Smooth muscle cell (in vitro differentiated cells): ENCODE data around the gene NHERF1. TPM values are rescaled to one million over a fixed set of nuclear protein-coding genes. Genes with fewer than 3 reads are reported as not detected.

Source experiments
- DNase-seq: peaks from one replicate; lab custom pipeline; 2025; ENCODE audit not compliant: unreplicated experiment; lab: John Stamatoyannopoulos, UW
- H2AFZ ChIP-seq: fragments of 200-600 bp; sonication (generic); 2 replicates; pipeline ENCODE4 v1.6.0; 2016; ENCODE audit warnings: antibody characterized with exemption, low read depth, mild to moderate bottlenecking
- H3F3A ChIP-seq: fragments of 200-600 bp; sonication (generic); 2 replicates; pipeline ENCODE4 v1.6.0; 2017; ENCODE audit warnings: antibody characterized with exemption, low read depth
- H3K27ac ChIP-seq: fragments of 200-600 bp; sonication (generic); 2 replicates; pipeline ENCODE4 v1.5.1; 2016; ENCODE audit warnings: low read depth, mild to moderate bottlenecking
- H3K27me3 ChIP-seq: fragments of 200-600 bp; sonication (generic); 2 replicates; pipeline ENCODE4 v1.6.1; 2016; ENCODE audit warnings: low read depth, mild to moderate bottlenecking
- H3K36me3 ChIP-seq: fragments of 200-600 bp; sonication (generic); 2 replicates; pipeline ENCODE4 v1.5.1; 2016; ENCODE audit warnings: low read depth
- H3K4me1 ChIP-seq: fragments of 200-600 bp; sonication (generic); 2 replicates; pipeline ENCODE4 v1.5.1; 2016; ENCODE audit warnings: low read depth
- H3K4me2 ChIP-seq: fragments of 200-600 bp; sonication (generic); 2 replicates; pipeline ENCODE4 v1.6.0; 2016; ENCODE audit warnings: mild to moderate bottlenecking
- H3K4me3 ChIP-seq: fragments of 200-600 bp; sonication (generic); 2 replicates; pipeline ENCODE4 v1.5.1; 2016; ENCODE audit warnings: mild to moderate bottlenecking
- H3K79me2 ChIP-seq: fragments of 200-600 bp; sonication (generic); 2 replicates; pipeline ENCODE4 v1.6.0; 2016; ENCODE audit warnings: low read depth, mild to moderate bottlenecking
- H3K9ac ChIP-seq: fragments of 200-600 bp; sonication (generic); 2 replicates; pipeline ENCODE4 v1.6.0; 2016; ENCODE audit warnings: low read depth
- H3K9me3 ChIP-seq: fragments of 200-600 bp; sonication (generic); replicated peaks from 2 replicates; pipeline ENCODE4 v1.5.1; 2016; ENCODE audit warnings: low read depth
- H4K20me1 ChIP-seq: fragments of 200-600 bp; sonication (generic); 2 replicates; pipeline ENCODE4 v1.6.0; 2016; ENCODE audit warnings: low read depth
- CTCF ChIP-seq: fragments of 200-600 bp; sonication (generic); IDR thresholded peaks from 2 replicates; pipeline ENCODE4 v1.5.1; 2017; ENCODE audit warnings: borderline replicate concordance, mild to moderate bottlenecking, antibody characterized with exemption; ENCODE audit not compliant: insufficient read depth, poor library complexity, severe bottlenecking
- WGBS: methylation state at CpG from one replicate; pipeline ENCODE4 v1.1.7; 2016; ENCODE audit warnings: low lambda C conversion rate; 5-methylcytosine and 5-hydroxymethylcytosine counted together
- polyA plus RNA-seq: library from polyadenylated mRNA; unstranded; fragments of >200 nt; fragmentation: Nextera tagmentation; extraction: Ambion mirVana; gene quantifications from 2 replicates; pipeline ENCODE4 v1.2.1, GENCODE V29; 2016
- total RNA-seq: library from RNA; depleted of rRNA; stranded (reverse); fragments of >200 nt; gene quantifications from 2 replicates; pipeline ENCODE4 v1.2.3, GENCODE V29; 2014

NHERF1 gene
- total and polyA plus RNA-seq, 2 experiments from 2014 or later: 23.2 to 31.9 TPM

- no peak for DNase-seq
- peaks cover 16% of the 10 kb centered on the region for H4K20me1 ChIP-seq
- H3K4me1 ChIP-seq: peaks cover 15% of the 10 kb centered on the region
- no peaks in the 10 kb centered on the region for H3K9me3 ChIP-seq
- H3F3A ChIP-seq: no peaks in the 10 kb centered on the region
- H3K4me3 ChIP-seq: no peak overlapping the region
- H3K4me2 ChIP-seq: no peak overlapping the region
- no peak overlapping the region for H3K27ac ChIP-seq
- WGBS: 57% methylated on average over 5 of the region's 5 CpGs
- no peaks in the 10 kb centered on the region for H3K36me3 ChIP-seq
- H3K27me3 ChIP-seq: no peaks in the 10 kb centered on the region
- no peak overlapping the region for H3K9ac ChIP-seq
- H2AFZ ChIP-seq: no peak overlapping the region
- H3K79me2 ChIP-seq: peaks cover 32% of the 10 kb centered on the region
- TF ChIP-seq CTCF: no peak
Observed at GRCh38 chr17:74778960-74779359, 30.5 kb downstream of the NHERF1 start.

DNA sequence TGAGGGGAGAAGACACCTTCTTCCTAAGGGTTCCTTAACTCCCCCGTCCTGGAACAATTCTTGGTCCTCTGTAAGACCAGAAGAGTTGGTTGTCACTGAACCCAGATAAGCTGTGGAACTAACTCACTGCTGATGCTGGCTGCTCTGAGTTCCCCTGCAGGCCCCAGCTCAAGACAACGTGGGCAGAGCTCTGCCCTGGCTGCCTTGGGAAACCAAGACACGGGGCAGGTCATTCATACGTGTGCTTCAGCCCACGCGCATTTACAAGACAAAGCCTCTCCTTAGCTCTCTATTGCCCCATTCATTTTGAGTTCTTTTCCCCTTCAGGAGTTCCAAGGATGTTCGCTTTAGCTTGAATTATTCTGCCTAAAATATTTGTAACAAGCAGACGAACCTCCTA lies 31.1 kb downstream of the NHERF1 start:
- H3K9me3 ChIP-seq: no peaks in the 10 kb centered on the region
- 82% methylated on average over 8 of the region's 8 CpGs for WGBS
- DNase-seq: no peak
- no peak overlapping the region for H2AFZ ChIP-seq
- peaks cover 32% of the 10 kb centered on the region for H3K79me2 ChIP-seq
- H3K27ac ChIP-seq: no peak overlapping the region
- H3K9ac ChIP-seq: no peak overlapping the region
- no peaks in the 10 kb centered on the region for H3K36me3 ChIP-seq
- no peak overlapping the region for H3K4me3 ChIP-seq
- no peaks in the 10 kb centered on the region for H3F3A ChIP-seq
- no peak overlapping the region for H3K4me2 ChIP-seq
- H3K27me3 ChIP-seq: no peaks in the 10 kb centered on the region
- no peak for TF ChIP-seq CTCF
- H4K20me1 ChIP-seq: peaks cover 17% of the 10 kb centered on the region
- peaks cover 15% of the 10 kb centered on the region for H3K4me1 ChIP-seq

- WGBS: 91% methylated on average over 11 of the region's 11 CpGs
Observed at GRCh38 chr17:74779948-74780400, 31.5 kb downstream of the NHERF1 start.

More at GRCh38 chr17:74779948-74780400, 31.5 kb downstream of the NHERF1 start:
- H3K36me3 ChIP-seq: no peaks in the 10 kb centered on the region
- DNase-seq: no peak
- H3K79me2 ChIP-seq: peaks cover 27% of the 10 kb centered on the region
- H3F3A ChIP-seq: no peaks in the 10 kb centered on the region
- no peaks in the 10 kb centered on the region for H3K9me3 ChIP-seq
- peaks cover 15% of the 10 kb centered on the region for H3K4me1 ChIP-seq
- H3K27me3 ChIP-seq: no peaks in the 10 kb centered on the region
- H3K27ac ChIP-seq: no peak overlapping the region
- H3K4me3 ChIP-seq: no peak overlapping the region
- no peak for TF ChIP-seq CTCF
- no peak overlapping the region for H3K9ac ChIP-seq
- H3K4me2 ChIP-seq: no peak overlapping the region
- H2AFZ ChIP-seq: no peak overlapping the region
- H4K20me1 ChIP-seq: peaks cover 20% of the 10 kb centered on the region
